Measurements from ENCODE around the gene FMNL2.
A peak's percentile ranks its signal among the peaks of the same experiment; 100 is the strongest.

FMNL2 gene

DNA sequence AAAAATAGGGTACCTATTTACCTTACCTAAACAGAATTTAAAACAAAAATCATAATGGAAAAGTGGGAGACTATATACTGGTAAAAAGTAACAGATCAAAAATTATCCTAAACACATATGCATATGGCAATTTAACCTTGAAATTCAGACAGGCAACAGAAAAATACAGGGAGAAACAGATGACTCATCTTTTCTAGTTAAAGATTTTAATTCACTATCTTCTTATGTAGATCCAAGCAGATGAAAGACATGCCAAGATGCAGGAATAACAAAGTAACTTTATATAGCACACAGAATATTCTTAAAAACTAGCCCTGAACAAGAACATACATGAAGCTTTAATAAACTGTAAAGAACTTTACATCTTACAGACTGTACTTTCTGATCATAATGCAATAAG lies 351.3 kb downstream of the FMNL2 start:
- DNase-seq (ENCODE audit: low read depth): no peak
- no peak overlapping the region for H3K4me3 ChIP-seq (ENCODE audit: low read depth, low read length)

DNA sequence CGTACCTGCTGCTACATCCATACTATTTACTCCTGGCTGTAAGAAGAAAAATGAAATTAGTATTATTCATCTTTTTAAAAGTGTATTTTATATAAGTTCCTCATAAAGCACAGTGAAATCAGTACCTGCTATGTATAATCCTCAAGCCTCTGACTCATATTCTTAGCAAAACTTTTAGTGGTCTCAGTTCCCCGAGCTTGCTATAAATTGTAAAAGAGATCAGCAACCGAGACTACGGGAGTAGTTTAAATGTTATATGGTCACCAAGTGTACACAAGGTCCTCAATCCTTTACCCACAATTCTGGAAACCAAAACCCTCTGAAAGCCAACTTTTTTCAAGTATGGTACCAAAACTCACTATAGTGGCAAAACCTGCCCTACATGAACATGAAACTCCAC lies 358.1 kb downstream of the FMNL2 start:
- TF ChIP-seq, protein P1, sequence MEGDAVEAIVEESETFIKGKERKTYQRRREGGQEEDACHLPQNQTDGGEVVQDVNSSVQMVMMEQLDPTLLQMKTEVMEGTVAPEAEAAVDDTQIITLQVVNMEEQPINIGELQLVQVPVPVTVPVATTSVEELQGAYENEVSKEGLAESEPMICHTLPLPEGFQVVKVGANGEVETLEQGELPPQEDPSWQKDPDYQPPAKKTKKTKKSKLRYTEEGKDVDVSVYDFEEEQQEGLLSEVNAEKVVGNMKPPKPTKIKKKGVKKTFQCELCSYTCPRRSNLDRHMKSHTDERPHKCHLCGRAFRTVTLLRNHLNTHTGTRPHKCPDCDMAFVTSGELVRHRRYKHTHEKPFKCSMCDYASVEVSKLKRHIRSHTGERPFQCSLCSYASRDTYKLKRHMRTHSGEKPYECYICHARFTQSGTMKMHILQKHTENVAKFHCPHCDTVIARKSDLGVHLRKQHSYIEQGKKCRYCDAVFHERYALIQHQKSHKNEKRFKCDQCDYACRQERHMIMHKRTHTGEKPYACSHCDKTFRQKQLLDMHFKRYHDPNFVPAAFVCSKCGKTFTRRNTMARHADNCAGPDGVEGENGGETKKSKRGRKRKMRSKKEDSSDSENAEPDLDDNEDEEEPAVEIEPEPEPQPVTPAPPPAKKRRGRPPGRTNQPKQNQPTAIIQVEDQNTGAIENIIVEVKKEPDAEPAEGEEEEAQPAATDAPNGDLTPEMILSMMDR (IDR thresholded peaks at IDR 0.05; ENCODE audit: insufficient read depth, low read depth, low read length, missing control alignments): no peak
- peak; percentile 70 for DNase-seq (ENCODE audit: low read depth)
- H3K4me3 ChIP-seq (ENCODE audit: low read depth, low read length): no peak overlapping the region

More for the DNA sequence above, 351.3 kb downstream of the FMNL2 start:
- TF ChIP-seq, protein P1 (IDR thresholded peaks at IDR 0.05; ENCODE audit: insufficient read depth, low read depth, low read length, missing control alignments): no peak

GRCh38 chr2:152694161-152694661 lies 359.2 kb downstream of the FMNL2 start:
- DNase-seq (ENCODE audit: low read depth): peak; percentile 17
- TF ChIP-seq, protein P1 (IDR thresholded peaks at IDR 0.05; ENCODE audit: insufficient read depth, low read depth, low read length, missing control alignments): no peak
- H3K4me3 ChIP-seq (ENCODE audit: low read depth, low read length): peak overlapping the region; percentile 13; the same call in 1 of the 2 replicates

GRCh38 chr2:152695763-152696162 lies 360.8 kb downstream of the FMNL2 start:
- no peak for DNase-seq (ENCODE audit: low read depth)
- TF ChIP-seq, protein P1 (IDR thresholded peaks at IDR 0.05; ENCODE audit: insufficient read depth, low read depth, low read length, missing control alignments): no peak
- no peak overlapping the region for H3K4me3 ChIP-seq (ENCODE audit: low read depth, low read length)

- no peak overlapping the region for H3K4me3 ChIP-seq (ENCODE audit: low read depth, low read length)
- no peak for DNase-seq (ENCODE audit: low read depth)
- TF ChIP-seq, protein P1 (IDR thresholded peaks at IDR 0.05; ENCODE audit: insufficient read depth, low read depth, low read length, missing control alignments): no peak
These were observed 361.5 kb downstream of the FMNL2 start for GRCh38 chr2:152696476-152696875.
